ENCODE results near the gene MDFI.

DNA sequence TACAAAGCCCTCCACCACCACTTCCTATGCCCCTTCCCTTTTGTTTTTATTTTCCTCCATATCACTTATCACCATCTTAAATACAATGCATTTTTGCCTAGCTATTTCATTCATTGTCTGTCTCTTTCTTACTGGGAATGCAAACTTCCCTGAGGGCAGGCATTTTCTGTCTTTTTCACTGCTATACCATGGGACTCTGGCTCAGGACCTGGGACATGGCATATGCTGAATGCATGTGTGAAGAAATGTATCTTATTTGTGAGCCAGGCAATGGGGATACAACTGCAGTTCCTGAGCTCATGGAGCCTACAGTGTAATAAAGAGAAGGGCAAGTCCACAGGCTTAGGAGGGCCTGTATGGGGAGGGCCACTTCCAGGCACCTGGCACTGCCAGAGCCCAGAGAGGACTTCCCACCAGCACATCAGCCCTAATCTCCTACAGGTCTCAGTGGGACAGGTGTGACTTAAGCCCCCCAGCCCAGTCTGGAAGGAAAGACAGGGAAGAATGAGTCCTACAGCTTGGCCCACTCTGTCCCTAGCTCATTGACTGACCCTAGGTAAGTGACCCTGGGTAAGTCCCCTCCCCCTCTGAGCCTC, 53.9 kb downstream of the MDFI start:
- no peak for TF ChIP-seq RAD21 (IDR thresholded peaks at IDR 0.05; ENCODE audit: low read length)
- no peak for TF ChIP-seq POLR2AphosphoS5 (IDR thresholded peaks at IDR 0.05; ENCODE audit: low read depth, low read length)
- TF ChIP-seq, protein P1, sequence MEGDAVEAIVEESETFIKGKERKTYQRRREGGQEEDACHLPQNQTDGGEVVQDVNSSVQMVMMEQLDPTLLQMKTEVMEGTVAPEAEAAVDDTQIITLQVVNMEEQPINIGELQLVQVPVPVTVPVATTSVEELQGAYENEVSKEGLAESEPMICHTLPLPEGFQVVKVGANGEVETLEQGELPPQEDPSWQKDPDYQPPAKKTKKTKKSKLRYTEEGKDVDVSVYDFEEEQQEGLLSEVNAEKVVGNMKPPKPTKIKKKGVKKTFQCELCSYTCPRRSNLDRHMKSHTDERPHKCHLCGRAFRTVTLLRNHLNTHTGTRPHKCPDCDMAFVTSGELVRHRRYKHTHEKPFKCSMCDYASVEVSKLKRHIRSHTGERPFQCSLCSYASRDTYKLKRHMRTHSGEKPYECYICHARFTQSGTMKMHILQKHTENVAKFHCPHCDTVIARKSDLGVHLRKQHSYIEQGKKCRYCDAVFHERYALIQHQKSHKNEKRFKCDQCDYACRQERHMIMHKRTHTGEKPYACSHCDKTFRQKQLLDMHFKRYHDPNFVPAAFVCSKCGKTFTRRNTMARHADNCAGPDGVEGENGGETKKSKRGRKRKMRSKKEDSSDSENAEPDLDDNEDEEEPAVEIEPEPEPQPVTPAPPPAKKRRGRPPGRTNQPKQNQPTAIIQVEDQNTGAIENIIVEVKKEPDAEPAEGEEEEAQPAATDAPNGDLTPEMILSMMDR (IDR thresholded peaks at IDR 0.05) = no peak
- no peak for TF ChIP-seq RCOR1 (IDR thresholded peaks at IDR 0.05; ENCODE audit: low read length)
- TF ChIP-seq GABPA (IDR thresholded peaks at IDR 0.05; ENCODE audit: low read depth) = no peak
- TF ChIP-seq GATA2 (CRISPR knock-in tag; IDR thresholded peaks at IDR 0.05) = no peak
- no peak for TF ChIP-seq NFIC (IDR thresholded peaks at IDR 0.05; ENCODE audit: borderline replicate concordance)

Measured in SK-N-SH (cell line).